NCI-H146 (cell line): Measurements from ENCODE around the gene RAB4B.
"Not testable (repeated sequence)": the region's sequence is repeated elsewhere in the genome, so short reads cannot be mapped to it uniquely, and the experiment has no call there.

ENCODE experiments used
- DNase-seq: peaks from one replicate; lab custom pipeline; 2025; lab: John Stamatoyannopoulos, UW

Gene RAB4B

DNA sequence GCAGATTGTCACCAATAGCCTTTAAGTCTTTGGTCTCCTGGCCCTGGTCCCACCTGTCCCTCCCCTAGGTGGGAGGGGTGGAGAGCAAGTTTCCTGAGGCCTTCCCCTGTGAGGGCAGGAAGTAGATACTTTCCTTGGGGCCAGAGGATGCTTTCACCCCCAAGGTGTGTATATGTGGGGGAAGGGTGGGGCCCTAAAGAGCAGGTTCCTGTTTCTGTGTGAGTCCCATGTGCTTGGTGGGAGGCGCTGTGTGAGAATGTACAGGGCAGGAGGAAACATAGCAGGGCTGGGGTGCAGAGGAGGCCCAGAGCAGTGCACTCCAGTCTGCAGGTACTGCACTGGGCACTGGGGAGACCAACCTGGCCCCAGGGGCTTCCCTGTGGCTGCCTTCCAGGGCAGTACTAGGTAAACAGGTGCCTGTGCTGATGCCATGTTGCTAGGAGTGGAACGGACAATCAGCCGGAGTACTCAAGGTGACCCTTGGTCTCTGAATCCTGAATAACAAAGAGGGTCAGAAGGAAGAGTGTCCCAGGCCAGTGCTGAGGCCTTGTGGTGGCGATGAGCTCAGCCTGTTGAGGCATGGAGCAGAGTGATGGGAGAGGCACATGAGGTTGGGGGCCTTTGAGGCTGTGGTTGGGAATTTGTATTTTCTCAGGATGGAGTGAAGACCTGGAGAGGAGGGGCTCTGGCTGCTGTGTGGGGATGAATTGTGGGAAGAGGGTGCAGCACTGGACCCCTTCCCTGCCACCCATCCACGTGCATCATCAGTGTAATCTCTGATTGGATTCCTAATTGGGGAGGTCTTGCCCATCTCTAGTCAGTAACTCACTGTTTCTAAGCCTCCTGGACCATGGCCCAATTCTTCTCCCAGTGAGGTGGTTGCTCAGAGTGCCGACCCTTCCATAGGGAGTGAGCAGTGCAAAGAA lies 26.1 kb downstream of the RAB4B start:
- no peak for DNase-seq

DNA sequence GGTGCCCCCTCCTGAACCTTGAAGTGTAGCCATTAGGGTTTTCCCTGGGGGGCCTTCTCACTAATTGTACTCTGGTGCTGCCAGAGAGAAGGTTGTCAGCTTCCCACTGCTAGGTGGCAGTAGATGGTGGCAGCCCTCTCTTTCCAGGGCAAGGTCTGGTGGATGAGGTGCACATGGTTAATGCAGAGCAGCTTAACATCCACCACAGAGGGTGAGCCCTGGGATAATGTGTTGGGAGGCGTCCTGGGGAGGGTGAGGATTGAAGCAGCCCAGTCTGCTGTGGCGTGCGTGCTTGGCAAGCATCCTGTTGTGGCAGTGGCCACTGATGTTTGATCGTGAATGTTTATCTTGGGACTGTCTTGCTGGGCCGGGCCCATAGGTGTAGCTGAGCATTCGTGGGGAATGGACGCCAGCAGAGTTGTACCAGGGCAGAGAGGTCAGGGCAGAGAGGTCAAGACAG lies 26.8 kb downstream of the RAB4B start:
- no peak for DNase-seq

DNA sequence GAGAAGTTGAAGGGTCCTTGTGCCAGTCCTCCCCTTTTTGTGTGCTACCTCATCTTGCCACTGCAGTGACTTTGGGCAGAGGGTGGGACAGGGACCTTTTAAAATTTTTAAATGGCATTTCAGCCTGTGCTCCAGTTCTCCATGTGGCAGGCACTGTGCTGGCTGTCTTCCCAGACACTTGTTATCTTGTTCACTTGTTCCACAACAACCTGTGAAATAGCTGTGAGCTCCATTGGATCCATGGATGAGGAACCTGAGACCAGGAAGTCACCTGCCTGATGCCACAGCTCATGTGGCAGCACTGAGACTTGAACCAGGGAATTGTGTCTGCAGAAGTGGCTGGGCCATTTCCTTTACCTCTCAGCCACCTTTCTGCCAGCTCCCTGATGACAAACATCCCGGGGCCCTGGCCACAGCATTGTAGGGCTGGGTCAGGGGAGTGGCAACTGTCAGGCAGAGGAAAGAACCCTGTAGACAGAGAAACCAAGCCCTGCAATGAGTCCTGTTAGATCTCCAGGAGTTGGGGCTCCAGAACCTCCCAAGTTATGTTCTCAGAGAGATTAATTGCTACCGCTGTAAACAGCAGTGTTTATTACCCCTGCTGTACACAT lies 27.3 kb downstream of the RAB4B start:
- DNase-seq: no peak

DNA sequence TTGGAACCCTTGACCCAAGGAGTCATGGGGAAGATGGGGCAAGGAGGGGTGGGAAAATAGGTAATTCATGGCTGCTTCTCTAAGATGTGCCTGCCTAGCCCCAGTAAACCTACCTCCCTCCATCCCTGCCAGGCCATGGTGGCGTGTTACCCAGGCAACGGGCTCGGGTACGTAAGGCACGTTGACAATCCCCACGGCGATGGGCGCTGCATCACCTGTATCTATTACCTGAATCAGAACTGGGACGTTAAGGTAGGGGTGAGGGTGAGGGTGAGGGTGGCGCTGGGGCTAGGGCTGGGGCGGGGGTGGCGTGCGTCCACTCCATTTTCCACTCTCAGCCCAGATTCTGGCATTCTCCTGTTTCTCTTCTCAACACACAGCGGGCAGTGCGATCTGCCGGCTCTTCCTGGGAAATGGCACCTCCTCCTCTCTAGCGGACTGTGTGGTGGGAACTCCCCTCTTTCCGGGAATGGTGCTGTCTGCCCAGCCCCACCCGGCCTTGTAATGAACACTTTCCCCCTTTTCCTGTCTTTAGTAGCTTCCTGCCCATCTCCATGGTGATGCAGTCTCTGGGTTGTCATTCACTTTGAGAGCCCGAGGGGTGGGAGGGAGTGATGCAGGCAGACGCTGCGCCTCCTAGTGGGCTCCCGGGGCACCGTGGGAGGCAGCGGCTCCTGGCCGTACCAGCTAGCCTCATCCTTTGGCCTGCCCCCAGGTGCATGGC lies 28.5 kb downstream of the RAB4B start:
- peak; percentile 32 for DNase-seq

DNA sequence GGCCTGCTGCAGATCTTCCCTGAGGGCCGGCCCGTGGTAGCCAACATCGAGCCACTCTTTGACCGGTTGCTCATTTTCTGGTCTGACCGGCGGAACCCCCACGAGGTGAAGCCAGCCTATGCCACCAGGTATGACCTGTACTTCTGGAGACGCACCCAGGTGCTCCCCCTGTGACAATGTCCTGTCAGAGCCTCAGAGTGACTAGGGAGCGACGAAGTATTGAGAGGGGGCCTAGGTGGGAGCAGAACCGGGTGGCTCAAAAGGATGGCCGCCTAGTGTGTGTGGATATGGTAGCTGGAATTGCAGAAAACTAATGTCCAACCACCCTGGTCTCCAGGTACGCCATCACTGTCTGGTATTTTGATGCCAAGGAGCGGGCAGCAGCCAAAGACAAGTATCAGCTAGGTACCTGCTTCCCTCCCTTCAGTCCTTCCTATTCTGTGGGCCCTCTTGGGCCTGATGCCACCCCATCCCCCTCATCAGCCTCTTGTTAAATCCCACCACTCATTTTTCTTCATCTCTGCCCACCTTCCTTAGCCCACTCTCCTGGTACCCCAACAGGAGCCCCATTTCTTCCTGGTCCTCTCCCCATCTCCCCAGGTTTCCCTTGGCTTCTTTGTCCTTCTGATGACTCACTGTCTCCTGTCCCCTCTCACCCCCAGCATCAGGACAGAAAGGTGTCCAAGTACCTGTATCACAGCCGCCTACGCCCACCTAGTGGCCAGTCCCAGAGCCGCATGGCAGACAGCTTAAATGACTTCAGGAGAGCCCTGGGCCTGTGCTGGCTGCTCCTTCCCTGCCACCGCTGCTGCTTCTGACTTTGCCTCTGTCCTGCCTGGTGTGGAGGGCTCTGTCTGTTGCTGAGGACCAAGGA lies 29.3 kb downstream of the RAB4B start:
- peak; percentile 29 for DNase-seq

DNA sequence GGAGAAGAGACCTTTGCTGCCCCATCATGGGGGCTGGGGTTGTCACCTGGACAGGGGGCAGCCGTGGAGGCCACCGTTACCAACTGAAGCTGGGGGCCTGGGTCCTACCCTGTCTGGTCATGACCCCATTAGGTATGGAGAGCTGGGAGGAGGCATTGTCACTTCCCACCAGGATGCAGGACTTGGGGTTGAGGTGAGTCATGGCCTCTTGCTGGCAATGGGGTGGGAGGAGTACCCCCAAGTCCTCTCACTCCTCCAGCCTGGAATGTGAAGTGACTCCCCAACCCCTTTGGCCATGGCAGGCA lies 29.9 kb downstream of the RAB4B start:
- no peak for DNase-seq

DNA sequence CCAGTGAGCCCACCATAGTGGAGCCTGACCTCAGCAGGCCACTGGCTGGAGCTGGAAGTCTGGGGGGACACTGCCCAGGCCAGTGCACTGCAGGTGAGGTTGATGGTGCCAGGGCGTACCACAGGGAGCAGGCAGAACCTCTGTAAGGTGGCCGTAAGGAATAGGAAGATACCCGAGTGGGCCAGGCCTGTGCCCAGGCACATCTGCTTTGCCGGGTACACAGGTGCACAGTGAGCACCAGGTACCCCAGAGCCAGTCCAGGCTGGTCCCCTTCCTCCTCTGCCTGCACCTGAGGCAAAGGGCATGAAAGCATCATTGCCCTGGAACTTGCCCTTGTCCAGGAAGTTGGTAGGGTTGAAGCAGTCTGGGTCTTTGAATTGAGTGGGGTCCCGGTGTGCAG lies 30.4 kb downstream of the RAB4B start:
- no peak for DNase-seq

DNA sequence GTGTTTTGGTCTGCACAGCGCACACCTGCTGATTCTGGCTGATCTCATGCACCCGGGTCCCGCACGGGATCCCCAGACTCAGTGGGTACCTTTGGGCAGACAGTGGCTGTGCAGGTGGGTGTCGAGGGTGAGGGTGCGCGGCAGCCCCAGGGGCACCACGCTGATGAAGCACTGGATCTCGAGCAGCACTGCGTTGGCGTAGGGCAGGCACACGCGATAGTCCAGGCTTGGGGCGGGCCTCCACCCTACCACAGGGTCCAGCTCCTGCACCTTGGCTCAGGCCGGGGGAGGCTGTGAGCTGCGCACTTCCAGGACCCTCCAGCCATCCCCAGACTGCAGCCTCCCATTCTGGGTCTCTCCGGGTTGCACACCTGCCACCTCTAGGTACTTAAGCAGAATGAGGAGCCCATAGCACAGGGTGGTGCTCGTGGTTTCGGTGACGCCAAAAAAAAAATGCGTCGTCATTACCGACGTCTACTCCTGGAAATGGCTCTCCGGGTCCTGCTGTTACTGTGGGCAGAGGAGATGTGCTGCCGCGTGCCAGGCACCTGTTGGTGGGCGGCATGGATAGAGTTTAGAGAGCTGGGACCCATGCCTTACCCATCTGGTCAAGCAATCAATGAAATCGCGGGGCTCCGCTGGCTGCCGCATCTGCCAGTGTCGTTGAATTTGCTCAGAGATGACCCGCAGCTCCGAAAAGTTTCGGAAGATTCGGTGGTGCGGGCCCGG lies 31.5 kb downstream of the RAB4B start:
- no peak for DNase-seq

DNA sequence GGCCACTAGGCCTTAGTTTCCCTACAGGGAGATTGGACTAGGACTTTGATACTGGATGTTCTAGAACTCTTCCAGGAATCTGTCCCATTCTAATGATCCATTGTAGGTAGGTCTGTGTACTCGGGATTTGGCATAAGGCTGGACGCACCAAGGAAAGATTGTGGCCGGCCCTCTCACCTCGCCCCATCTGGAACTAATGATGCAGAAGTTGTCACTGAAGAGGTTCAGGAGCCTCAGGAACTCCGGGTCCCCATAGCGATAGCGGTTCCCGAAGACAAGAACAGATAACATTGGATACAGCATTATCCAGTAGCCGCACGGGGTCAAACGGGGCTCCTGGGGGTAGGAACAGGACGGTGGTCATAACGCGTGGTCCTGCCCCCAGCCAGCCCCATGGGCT lies 32.1 kb downstream of the RAB4B start:
- DNase-seq: no peak

DNA sequence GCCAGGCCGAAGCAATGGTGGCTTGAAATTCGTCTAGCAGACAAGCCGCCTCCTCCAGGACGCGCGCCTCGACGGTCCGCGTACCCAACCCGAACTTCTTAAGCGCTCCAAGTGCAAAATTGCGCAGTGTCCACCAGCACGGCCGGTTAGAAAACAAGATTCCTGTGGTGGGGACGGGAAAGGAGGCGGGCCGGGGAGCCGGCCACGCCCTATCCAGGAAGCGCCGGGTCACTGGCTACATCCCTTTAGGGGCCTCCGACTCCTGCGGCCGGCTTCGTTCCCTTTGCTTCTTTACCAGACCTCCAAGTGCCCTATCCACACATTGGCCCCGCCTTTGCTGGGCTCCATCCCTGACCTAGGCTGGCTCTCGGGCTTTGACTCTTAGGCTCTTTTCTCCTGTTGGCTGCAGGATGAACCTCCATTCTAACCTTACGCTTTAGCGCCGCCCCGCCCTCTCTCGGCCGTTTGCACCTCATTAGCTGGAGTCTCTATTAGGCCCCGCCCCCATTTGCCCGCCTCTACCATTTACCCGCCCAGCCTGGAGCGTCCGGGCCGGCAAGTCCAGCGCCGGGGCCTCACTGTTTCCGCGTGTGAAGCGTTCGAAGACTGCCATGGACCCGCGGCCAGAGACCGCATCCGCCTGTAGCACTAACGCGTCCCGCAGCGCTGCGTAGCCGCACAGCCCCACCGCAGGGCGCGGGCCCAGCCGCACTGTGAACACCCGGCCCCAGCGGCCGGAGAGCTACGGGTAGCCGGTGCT lies 32.8 kb downstream of the RAB4B start:
- DNase-seq: peak; percentile 68

DNA sequence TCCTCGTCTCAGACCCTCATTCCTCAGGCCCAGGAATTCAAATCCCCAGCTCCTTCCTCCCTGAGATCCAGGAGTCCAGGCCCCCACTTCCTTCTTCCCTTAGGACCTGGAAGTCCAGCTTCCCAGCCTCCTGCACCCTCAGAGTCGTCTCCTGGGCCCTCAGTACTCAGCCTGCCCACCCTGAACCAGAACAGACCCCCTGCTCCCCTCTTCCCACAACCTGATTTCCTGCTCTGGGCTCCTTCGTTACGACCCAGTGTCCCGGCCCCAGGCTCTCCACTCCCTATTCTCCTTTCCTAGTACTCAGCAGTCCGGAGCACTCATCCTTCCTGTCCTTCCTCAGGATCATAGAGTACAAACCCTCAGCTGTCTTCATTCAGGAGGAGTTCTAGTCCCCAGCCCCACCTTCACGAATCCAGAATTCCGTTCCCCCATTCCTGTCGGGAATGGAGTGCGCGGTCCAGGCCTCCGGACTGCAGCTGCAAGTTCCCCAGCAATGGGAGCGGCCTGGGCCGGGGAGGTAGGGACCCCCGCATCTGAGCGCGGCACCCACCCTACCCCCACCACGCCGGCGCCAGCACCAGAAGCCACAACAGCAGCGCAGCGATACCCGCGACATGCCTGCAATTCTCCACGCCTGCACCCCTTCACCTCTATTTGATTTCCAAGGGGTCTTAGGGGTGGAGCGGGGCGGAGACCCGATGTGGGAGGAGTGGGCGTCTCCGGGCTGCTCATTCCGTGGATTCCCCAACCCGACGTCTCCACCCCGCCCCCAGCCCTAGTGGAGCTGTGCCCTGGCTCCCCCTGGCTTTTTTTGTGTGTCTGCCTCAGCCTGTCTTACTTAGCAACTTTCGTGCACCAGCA lies 33.7 kb downstream of the RAB4B start:
- DNase-seq: no peak

DNA sequence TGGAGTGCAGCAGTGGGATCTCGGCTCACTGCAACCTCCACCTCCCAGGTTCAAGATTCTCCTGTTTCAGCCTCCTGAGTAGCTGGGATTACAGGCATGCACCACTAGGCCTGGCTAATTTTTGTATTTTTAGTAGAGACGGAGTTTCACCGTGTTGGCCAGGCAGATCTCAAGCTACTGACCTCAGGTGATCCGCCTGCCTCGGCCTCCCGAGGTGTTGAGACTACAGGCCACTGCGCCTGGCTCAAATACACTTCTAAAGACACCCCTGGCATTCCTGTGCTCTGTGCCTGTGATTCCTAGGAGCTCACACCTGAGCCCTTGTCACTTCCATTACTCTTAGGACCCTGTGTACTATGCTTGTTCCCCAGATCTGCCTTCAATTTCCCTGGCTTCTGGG lies 34.5 kb downstream of the RAB4B start:
- DNase-seq: not testable (repeated sequence)

DNA sequence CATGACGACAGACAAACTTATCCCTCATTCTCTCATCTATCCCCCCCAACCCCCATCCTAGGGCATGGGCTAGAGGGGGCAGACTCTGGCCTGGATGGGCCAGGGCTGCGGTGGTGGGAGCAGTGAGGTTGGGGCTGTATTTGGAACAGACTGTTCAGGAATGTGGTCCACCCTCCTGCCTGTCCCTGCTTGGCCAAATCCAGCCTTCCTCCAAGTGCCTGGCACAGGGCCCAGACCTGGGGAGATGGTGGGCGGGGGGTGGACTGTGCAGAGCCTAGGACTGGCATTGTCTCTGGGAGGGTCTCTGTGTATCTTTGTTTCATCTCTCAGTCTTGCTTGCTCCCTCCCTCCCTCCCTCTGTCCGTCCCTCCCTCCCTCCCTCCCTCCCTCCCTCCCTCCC lies 35.1 kb downstream of the RAB4B start:
- no peak for DNase-seq

DNA sequence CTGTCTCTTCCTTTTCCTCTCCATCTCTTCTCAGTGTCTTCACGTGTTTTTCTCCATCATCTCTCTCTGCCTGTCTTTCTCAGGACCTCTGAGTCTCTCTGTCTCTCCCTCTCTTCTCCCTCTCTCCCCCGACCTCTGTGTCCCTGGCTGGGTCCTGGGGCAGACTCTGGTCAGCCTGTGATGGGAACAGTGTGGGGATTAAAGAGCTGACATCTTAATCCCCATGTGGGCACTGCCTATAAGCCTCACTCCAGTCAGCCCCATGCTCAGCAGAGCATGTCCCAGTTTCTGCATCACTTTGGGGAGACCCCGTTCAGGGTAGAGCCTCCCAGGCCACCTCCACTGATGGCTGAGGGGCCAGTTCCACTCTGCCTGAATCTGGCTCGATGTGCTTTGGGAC lies 37.2 kb downstream of the RAB4B start:
- DNase-seq: no peak

DNA sequence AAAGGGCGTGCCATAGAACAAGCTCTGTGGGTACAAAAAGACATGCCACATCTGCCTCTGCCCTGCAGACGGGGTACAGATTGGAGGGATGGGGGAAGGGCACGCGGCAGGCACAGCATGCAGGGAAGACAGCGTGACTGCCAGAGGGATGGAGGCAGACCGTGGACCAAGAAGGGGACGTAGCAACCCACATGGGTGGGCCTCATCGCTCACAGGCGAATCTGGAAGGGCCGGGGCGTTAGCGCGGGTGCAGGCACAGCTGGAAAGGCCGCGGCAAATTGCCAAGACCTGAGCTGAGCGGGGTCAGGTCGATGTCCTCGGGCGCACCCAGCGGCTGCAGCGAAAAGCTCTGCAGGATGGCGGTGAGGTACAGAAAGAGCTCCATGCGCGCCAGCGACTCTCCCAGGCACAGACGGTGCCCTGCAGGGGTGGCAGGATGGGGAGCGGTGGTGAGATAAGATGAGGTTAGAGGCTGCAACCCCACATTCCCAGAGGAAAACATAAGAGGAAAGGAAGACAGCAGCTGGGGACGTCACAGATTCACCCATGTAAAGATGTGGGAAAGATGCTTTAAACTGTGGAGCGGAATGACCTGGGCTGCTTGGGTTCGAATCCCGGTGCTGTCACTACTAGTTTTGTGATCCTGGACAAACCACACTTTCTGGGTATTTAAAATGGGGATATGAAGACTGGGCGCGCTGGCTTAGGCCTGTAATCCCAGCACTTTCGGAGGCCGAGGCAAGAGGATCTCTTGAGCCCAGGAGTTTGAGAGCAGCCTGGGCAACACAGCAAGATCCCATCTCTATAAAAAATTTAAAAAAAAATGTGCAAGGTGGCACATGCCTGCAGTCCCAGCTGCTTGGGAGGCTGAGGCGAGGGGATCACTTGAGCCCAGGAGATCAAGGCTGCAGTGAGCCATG lies 40.7 kb downstream of the RAB4B start:
- DNase-seq: peak; percentile 55

DNA sequence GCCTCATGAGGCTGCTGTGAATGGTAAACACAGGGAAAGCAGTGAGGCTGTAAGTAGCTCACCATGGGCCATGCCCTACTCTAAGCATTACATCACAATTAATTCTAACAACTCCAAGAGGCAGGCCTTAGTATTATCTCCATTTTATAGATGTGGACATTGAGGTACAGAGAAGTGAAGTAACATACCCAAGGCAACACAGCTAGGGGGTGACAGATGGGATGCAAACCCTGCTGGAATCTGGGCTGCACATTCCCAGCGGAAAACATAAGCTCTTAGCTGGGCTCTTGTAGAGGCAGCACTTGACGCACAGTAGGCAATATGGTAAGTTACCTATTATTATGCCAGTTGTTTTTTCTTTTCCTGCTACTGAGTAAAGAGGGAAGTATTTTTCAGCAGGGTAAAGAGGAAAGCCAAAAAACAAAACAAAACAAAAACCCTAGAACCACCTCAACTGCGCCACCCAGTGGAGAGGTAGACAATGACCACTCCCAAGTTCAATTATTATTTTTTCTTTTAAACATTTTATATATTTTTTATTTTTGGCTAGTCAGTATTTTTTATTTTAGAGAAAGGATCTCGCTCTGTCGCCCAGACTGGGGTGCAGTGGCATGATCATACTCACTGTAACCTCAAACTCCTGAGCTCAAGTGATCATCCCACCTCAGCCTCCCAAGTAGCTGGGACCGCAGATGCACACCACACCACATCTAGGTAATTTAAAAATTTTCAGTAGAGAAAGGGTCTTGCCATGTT lies 41.6 kb downstream of the RAB4B start:
- DNase-seq: not testable (repeated sequence)

DNA sequence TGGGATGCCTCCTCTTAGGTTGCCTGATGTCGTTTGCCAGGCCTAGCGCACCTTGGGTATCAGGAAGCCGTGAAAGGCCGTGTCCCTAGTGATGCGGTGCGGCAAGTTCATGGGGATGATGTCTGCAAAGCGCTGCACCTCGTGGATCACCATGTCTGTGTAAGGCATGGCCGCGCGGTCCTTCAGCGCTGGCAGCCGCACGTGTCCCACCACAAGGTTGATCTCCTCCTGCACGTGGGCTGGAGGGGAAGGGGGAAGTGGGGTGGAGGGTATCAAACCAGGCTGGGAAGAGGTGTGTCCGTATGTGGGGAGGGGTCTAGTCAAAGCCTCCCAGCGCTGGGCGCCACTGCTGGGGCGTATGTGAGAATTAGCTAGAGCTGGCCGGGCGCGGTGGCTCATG lies 44.1 kb downstream of the RAB4B start:
- no peak for DNase-seq
